ENCODE measurements around the gene HSPB7. TPM values are rescaled to one million over a fixed set of nuclear protein-coding genes. Genes with fewer than 3 reads are reported as not detected.

HSPB7 gene
- polyA plus RNA-seq, 1 donor (not counting 4 experiments of a cell fraction or from before 2014, with no cell fraction given), result 0.05 TPM

DNA sequence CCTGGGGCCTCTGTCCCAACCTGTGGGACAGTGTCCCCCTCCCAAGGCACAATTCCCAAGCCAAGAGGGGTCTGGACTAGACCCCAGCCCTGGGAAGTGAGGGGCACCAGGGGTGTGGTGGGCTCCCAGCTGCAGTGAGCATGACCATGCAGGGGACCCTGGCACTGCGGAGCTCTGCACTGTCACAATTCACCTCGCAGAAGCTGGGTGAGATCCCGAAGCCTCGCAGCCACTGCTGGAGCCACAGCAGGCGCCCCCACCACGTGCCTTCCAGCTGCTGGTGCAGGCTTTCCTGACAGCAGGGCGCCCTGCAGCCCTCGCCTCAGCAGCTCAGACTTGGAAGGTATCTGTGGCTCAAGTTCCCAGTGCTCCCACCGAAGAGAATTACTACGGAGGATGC lies 23.8 kb downstream of the HSPB7 start:
- Histone ChIP-seq H3K9ac (ENCODE audit: control insufficient read depth, extremely low read depth, insufficient read depth, low read length) (no peak overlapping the region), H4K20me1 (ENCODE audit: control insufficient read depth, extremely low read depth, insufficient read depth, low read length) (no peaks in the 10 kb centered on the region), H3K4me1 (ENCODE audit: control insufficient read depth, extremely low read depth, insufficient read depth, low read length) (no peaks in the 10 kb centered on the region), H3K4me3 (ENCODE audit: control insufficient read depth in 2 of 3, extremely low read depth in 1 of 3, insufficient read depth in 2 of 3, low read depth in 1 of 3, low read length in 3 of 3) (no peak overlapping the region), H2AFZ (ENCODE audit: control insufficient read depth, low read length) (no peak overlapping the region), H3K36me3 (ENCODE audit: control insufficient read depth in 2 of 2, extremely low read depth in 1 of 2, insufficient read depth in 2 of 2, low read length in 2 of 2) (no peaks in the 10 kb centered on the region), H3K9me1 (ENCODE audit: control insufficient read depth, extremely low read depth, insufficient read depth, low read length) (no peaks in the 10 kb centered on the region), H3K9me3 (ENCODE audit: control insufficient read depth, low read depth, low read length) (no peaks in the 10 kb centered on the region), H3K27ac (ENCODE audit: control insufficient read depth, insufficient read depth, low read length) (no peak overlapping the region), H3K27me3 (ENCODE audit: control insufficient read depth, extremely low read depth, insufficient read depth, low read length) (no peaks in the 10 kb centered on the region), H3K79me2 (ENCODE audit: control insufficient read depth, insufficient read depth, low read length) (no peaks in the 10 kb centered on the region), H3K4me2 (ENCODE audit: control insufficient read depth, extremely low read depth, insufficient read depth, low read depth, low read length) (no peak overlapping the region)
- dilution Hi-C loops (cut with MboI; ENCODE audit: extremely low pct_ligation_motif_present, low sequenced_read_pairs), result no loop called here
- TF ChIP-seq, protein P1, sequence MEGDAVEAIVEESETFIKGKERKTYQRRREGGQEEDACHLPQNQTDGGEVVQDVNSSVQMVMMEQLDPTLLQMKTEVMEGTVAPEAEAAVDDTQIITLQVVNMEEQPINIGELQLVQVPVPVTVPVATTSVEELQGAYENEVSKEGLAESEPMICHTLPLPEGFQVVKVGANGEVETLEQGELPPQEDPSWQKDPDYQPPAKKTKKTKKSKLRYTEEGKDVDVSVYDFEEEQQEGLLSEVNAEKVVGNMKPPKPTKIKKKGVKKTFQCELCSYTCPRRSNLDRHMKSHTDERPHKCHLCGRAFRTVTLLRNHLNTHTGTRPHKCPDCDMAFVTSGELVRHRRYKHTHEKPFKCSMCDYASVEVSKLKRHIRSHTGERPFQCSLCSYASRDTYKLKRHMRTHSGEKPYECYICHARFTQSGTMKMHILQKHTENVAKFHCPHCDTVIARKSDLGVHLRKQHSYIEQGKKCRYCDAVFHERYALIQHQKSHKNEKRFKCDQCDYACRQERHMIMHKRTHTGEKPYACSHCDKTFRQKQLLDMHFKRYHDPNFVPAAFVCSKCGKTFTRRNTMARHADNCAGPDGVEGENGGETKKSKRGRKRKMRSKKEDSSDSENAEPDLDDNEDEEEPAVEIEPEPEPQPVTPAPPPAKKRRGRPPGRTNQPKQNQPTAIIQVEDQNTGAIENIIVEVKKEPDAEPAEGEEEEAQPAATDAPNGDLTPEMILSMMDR (optimal IDR thresholded peaks at IDR 0.05 in 1 of 3, IDR thresholded peaks at IDR 0.05 in 1 of 3, conservative IDR thresholded peaks at IDR 0.05 in 1 of 3; ENCODE audit: extremely low read depth in 1 of 3, insufficient read depth in 2 of 3, low read length in 3 of 3), result no peak
- TF ChIP-seq EZH2 (IDR thresholded peaks at IDR 0.05; ENCODE audit: low read length), result no peak
- DNase-seq (ENCODE audit: low read depth, low spot score) (no peak), FAIRE-seq (no peak)

GRCh38 chr1:15993666-15994065 lies 24.2 kb downstream of the HSPB7 start:
- TF ChIP-seq EZH2 (IDR thresholded peaks at IDR 0.05; ENCODE audit: low read length), result no peak
- TF ChIP-seq, protein P1 (optimal IDR thresholded peaks at IDR 0.05 in 1 of 3, IDR thresholded peaks at IDR 0.05 in 1 of 3, conservative IDR thresholded peaks at IDR 0.05 in 1 of 3; ENCODE audit: extremely low read depth in 1 of 3, insufficient read depth in 2 of 3, low read length in 3 of 3), result no peak
- dilution Hi-C loops (cut with MboI; ENCODE audit: extremely low pct_ligation_motif_present, low sequenced_read_pairs), result no loop called here
- no peak overlapping the region for H3K27ac ChIP-seq (ENCODE audit: control insufficient read depth, insufficient read depth, low read length)
- H3K79me2 ChIP-seq (ENCODE audit: control insufficient read depth, insufficient read depth, low read length), result no peaks in the 10 kb centered on the region
- no peaks in the 10 kb centered on the region for H3K4me1 ChIP-seq (ENCODE audit: control insufficient read depth, extremely low read depth, insufficient read depth, low read length)
- no peak for FAIRE-seq
- H3K9ac ChIP-seq (ENCODE audit: control insufficient read depth, extremely low read depth, insufficient read depth, low read length), result no peak overlapping the region
- no peak overlapping the region for H2AFZ ChIP-seq (ENCODE audit: control insufficient read depth, low read length)
- no peaks in the 10 kb centered on the region for H3K9me1 ChIP-seq (ENCODE audit: control insufficient read depth, extremely low read depth, insufficient read depth, low read length)
- H4K20me1 ChIP-seq (ENCODE audit: control insufficient read depth, extremely low read depth, insufficient read depth, low read length), result no peaks in the 10 kb centered on the region
- no peak for DNase-seq (ENCODE audit: low read depth, low spot score)
- H3K4me2 ChIP-seq (ENCODE audit: control insufficient read depth, extremely low read depth, insufficient read depth, low read depth, low read length), result no peak overlapping the region
- H3K27me3 ChIP-seq (ENCODE audit: control insufficient read depth, extremely low read depth, insufficient read depth, low read length), result no peaks in the 10 kb centered on the region
- H3K9me3 ChIP-seq (ENCODE audit: control insufficient read depth, low read depth, low read length), result no peaks in the 10 kb centered on the region
- no peaks in the 10 kb centered on the region for H3K36me3 ChIP-seq (ENCODE audit: control insufficient read depth in 2 of 2, extremely low read depth in 1 of 2, insufficient read depth in 2 of 2, low read length in 2 of 2)
- H3K4me3 ChIP-seq (ENCODE audit: control insufficient read depth in 2 of 3, extremely low read depth in 1 of 3, insufficient read depth in 2 of 3, low read depth in 1 of 3, low read length in 3 of 3), result no peak overlapping the region
